HG02759 (cell line): Measurements from ENCODE around the gene PRKX.
"Not testable (repeated sequence)": the region's sequence is repeated elsewhere in the genome, so short reads cannot be mapped to it uniquely, and the experiment has no call there.

Source experiments
- ATAC-seq: cut with Tn5 transposase; IDR thresholded peaks from one replicate; pipeline ENCODE4 v1.9.1; 2021; ENCODE audit warnings: mild to moderate bottlenecking, moderate library complexity; ENCODE audit not compliant: unreplicated experiment

PRKX gene

DNA sequence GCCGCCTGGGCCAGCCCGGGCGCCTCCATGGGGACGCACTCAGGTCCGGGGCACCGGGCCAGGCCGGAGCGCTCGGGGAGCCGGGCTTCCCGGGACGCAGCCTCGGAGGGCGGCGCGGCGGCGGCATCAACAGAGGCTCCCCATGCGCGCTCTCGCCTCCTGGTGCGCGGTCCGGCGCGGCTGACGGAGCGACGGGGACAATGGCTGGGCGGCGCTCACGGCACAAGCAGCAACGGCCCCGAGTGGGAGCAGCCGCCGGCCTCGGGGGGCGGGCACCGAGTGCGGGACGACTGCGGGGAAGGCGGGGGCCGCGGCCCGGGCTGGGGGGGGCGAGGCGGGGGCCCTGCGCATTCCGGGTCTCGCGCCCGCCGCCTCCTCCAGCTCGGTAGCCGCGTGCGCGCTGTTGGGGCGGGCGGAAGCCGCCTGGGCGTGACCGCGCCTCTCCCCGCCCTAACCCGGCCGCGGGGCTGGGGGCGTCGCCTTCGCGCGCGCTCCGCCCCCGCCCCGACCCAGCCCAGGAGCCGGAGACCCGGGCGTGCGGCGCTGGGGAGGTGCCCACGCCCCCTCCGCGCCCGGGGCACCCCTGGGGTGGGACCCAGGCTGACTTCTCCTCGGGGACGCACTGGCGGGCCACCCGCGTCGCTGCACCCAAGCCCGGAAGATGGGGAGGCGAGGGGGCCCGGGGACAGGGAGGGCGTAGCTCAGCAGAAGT, at the start of gene PRKX:
Gene PRKX (minus strand): TSS at position 425 of the 712 bp plus-strand sequence. CDS start 396 bp downstream, at position 29.
- peak; percentile 83 for ATAC-seq

DNA sequence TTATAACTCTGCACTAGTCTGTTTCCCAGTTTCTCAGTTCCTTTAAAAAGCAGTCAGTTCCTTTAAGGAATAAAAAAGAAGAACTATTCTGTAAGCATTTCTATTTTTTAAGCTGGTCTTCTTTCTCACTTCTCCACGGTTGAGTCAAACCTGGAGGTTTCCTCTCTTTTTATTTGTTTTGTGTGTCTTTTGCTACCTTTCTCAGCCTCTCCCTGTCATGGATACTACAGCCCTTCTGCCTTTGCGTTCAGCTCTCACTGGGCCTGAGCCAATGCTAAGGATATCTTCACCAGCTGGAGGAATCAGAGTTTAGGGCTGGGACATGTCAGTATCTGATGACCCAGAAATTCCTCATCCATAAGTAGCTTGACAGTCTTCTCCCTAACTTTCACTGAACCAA, 49.7 kb upstream of the PRKX start:
- no peak for ATAC-seq

DNA sequence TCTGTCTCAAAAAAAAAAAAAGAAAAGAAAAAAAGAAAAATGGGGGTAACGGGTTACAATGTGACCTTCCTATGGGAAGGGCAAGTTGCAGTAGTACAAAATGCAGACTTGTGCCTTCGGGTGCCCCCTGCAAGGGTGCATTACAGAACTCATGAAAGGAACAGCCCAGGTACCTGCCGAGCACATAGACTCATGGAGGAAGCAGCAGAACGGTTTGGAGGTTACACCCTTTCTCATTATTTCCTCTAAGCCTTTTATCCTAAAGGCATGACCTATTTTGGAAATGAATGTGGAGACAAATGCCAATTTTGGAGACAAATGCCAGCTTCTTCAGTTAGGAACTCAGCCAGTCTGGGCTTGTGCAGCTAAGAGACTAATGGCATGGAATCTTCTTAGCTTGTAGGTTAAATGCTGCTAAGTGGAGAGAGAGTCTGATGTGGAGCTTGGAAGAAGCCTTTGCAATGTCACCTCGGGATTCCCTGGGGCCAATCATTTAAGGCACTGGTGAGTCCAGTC, 44.1 kb upstream of the PRKX start:
- ATAC-seq, result no peak

DNA sequence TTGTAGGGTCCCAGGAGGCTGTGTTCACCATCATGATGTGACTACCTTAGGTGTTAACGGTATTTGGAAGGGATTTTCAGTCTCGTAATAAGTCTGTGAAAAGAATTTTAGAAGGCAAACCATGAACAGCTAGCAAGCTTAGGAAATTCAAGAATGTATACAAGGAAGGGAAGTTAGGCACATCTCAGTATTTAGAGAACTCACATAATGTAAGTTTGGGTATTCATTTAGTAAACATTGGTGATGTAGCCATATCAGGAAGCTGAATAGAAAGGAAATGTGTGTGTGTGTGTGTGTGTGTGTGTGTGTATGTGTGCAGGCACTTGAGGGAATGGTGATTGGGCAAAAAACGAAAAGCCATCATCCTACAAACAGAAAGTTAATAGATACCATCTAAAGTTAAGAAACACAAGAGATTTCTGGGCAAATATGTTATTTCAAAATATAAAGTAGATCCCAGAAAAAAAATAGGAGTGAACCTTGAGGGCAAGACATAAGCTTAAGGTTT, 34.7 kb upstream of the PRKX start:
- ATAC-seq, result no peak

DNA sequence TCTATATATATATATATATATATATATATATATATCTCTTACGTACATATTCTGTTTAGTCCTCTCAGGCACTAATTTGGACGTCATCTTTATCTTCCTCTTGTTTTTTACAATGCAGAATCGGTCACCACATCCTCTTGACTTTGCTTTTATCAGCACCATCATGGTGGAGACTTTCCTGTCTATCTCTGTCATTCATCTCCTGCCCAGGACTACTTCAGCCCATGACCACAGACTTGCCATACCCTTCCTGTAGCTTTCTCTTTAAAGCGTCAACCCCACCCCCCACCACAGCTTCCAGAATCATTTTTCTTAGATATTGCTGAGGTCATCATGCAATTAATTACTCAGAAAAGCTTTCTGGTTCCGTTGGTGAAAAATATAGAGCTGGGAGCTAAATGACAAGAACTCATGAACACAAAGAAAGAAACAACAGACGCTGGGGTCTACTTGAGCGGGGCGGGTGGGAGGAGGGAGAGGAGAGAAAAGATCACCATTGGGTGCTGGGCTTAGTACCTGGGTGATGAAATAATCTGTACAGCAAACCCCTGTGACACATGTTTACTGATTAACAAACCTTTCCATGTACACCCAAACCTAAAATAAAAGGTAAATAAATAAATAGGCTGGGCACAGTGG, 30.5 kb upstream of the PRKX start:
- no peak for ATAC-seq

DNA sequence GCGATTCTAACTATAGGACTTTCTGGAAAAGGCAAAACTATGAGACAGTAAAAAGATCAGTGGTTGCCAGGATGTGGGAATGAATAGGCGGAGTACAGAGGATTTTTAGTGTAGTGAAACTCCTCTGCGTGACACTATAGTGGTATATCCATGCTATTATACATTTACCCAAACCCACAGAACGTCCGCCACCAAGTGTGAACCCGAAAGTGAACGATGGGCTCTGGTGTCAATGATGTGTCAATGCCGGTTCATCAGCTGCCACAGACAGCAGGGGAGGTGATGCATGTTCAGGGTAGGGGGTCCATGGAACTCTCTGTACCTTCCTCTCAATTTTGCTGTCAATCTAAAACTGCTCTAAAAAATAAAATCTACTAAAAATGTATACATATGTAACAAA, 27.5 kb upstream of the PRKX start:
- not testable (repeated sequence) for ATAC-seq

DNA sequence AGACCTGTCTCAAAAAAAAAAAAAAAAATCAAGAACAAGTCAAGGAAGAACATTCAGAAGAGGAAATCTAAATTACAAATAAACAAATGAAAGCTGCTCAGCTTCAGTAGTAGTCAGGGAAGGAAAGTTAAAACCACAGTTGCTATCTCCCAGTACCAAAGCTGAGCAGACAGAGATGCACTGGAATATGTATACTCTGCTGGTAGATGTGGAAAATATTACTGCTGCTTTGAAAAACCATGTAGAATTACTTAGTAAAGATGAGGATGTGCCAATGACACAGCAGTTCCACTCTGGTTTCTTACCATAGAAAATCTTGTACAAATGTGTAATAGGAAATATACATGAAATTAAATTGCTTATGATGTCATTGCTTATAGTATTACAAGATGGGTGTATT, 25.1 kb upstream of the PRKX start:
- no peak for ATAC-seq

DNA sequence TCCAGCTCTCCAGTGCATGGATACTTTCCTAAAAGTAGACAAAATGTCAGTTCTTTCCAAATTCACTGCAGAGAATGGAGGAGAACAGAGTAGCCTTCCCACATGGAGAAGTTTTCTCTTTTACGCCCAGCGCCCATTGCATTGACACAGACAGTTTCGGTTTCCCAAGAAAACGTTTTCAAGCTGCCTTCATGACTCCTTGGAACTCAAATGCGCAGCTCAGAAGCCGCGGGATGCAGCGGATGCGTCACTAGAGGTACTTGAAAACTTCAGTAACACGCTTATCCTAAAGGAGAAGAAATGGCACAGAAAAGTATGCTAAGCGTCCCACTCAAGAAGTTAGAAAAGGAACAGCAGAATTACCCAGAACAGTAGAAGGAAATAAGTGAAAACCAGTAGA, 23.1 kb upstream of the PRKX start:
- not testable (repeated sequence) for ATAC-seq

DNA sequence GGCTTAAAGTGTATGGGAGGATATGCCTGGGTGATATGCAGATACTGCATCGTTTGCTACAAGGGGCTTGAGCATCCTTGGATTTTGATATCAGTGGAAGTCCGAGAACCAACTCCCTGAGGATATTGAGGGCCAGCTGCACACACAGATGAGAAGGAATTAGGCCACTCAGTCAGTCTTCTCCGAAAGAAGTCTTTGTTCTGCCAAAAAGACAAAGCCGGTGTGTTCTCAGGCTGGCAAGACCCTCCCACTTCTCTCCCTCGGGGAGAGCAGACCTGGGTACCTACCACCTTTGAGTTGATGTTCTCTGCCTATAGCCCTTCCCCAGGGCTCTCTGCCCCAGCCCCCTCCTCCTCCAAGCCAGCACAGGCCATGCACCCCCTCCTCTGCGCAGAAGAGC, 22.4 kb upstream of the PRKX start:
- not testable (repeated sequence) for ATAC-seq

DNA sequence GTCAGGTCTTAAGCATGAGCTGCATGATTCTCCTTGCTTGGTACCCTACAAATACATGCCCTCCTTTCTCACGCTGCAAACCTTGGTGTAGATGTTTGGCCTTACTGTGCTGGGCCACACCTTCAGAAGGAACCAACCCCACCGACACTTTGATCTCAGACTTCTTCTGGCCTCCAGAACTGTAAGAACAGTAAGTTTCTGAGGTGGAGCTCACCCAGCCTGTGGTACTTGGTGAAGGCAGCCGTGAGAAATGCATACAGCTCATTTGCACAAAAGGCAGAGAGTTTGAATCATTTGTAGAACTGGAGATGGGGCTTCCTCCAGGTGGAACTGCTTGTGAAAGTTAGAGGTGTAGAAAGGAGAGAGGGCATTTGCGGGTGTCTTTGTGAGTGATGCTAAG, 21.0 kb upstream of the PRKX start:
- not testable (repeated sequence) for ATAC-seq

DNA sequence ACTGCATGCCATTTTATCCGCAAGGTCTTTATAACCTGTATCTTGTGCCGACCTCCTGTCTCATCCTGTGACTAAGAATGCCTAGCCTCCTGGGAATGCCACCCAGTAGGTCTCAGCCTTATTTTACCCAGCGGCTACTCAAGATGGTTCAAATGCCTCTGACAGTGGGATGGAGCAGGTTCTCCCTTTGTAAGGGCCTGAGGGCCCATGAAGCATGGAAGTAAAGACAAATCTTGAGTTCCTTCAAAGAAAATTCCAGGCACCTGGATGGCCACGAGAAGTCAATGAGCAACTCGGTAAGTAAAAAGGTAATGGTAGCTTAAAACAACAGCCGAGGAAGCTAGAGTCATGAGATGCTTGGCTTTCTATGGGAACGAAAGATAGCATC, 19.6 kb upstream of the PRKX start:
- no peak for ATAC-seq

DNA sequence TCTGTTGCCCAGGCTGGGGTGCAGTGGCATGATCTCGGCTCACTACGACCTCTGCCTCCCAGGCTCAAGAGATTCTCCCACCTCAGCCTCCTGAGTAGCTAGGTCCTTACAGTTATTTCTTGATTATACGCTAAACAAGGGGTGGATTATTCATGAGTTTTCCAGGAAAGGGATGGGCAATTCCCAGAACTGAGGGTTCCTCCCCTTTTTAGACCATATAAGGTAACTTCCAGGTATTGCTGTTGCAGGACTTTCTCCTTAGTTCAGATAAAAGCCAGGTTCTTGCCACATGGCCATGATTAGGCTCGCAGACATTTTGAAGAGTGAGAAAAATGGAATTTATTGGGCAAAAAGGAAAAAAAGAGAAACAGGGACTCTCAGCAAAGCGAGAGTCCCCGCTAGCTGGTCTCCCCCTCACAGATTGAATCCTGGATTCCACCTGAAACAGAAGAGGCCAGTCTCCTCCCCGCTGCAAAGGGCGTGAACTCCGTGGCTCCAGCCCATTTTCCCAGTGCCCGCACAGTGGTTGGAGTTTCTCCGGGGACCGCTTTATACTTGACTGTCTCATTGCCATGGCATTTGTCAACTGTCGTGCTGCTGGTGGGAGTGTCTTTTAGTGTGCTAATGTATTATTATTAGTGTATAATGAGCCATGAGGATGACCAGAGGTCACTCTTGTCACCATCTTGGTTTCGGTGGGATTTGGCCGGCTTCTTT, 19.0 kb upstream of the PRKX start:
- not testable (repeated sequence) for ATAC-seq

DNA sequence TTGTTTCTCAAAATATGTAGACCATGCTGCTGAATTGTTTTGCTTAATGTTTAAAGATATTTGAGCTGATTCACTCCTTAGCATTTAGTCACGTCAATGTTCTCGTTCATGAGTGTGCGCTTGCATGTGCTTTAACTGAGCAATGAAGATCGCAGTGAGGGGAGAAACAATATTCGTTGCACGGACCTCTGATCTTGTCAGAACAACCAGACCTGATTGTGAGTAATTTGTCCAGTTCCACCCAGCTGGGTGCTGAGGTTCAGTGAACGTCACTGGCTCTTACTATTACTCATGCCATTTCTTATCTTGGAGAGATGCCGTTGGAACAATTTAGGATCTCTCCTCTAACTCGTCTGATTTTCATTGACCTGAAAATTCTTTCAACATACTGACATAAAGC, 15.0 kb upstream of the PRKX start:
- ATAC-seq, result no peak

DNA sequence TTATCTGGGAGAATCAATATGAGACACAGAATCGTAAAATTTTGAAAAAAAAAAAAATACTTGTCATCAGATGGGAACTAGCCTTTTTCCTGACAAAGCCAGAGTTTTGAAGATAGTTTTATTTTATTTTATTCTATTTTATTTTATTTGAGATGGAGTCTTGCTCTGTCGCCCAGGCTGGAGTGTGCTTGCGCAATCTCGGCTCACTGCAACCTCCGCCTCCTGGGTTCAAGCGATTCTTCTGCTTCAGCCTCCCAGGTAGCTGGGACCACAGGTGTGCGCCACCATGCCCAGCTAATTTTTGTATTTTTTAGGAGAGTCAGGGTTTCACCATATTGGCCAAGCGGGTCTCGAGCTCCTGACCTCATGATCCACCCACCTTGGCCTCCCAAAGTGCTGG, 10.0 kb upstream of the PRKX start:
- not testable (repeated sequence) for ATAC-seq

DNA sequence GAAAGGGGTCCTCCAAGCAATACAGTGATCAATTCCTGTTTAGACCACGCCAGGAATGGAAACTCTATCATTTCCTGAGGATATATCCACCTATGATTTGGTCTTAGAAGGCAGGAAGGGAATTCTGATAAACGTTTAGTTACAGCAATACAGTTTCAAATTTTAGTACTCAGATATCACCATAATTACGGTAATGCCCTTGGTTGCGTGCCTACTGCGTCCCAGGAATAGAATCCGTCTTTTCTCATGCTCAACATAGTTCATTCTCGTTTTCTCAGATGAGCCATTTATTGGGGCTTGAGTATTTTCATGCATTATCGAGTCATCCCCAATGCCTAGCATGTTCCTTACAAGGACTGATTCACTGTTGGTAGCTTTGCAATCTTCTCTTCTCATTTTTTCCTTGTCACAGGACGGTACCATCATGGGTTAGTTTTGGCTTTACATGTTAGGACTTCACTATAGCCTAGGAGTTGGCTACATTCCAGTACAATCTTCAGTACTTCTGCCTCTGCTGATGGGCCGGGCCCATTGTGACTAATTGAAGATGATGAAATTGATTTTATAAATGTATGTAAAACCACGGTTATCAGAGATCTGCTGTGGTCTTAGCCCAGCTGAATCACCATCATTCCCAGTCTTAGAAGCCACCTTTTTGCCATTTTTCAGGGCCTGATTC, 4.4 kb upstream of the PRKX start:
- ATAC-seq, result no peak

DNA sequence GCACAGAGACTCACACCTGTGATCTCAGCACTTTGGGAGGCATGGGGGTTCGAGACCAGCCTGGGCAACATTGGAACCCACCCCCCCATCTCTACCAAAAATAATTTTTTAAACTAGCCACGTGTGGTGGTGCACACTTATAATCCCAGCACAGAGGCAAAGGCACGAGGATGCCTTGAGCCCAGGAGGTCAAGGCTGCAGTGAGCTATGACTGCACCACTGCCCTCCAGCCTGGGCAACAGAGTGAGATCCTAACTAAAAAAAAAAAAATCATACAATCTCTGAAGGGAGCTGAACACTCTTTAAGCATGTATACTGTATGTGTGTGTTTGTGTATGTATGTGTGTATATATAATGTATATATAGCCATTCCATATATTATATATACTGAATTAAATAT, 2.5 kb upstream of the PRKX start:
- ATAC-seq, result no peak

DNA sequence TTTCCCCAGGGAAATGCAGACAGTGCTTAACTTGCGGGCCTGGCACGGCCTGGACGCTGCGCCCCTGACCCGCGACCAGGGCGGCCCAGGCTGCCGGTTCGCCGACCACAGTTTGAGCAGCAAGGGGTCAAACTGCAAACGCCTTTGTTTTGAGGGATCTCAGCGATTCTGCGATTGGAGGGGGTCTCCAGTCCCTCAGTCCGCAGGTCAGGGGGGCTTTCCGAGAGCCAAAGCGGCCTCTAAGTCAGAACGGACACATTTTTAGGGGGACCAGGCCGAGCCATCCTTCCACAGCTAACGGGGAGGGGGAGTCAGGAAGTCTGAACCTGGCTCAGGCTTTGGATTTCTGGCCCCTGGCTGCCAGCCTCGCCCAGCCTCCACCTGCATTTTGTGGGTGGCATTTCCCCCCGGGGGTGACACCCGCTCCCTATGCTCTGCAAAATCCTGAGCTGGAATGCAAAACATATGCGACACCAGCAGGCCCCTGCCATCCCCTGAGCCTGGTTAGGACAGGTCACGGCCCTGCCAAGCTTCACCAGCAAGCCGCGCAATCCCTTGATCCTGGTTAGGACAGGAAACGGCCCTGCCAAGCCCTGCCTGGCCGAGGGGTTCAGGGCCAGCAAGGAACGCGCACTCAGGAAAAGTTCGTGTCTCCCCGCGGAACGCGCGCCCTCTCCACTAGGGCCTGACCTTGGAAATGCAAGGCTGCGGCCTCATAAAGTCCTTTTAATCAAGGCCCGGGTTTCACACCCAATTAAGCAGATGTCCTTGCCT, 1.4 kb upstream of the PRKX start:
- ATAC-seq, result not testable (repeated sequence)

DNA sequence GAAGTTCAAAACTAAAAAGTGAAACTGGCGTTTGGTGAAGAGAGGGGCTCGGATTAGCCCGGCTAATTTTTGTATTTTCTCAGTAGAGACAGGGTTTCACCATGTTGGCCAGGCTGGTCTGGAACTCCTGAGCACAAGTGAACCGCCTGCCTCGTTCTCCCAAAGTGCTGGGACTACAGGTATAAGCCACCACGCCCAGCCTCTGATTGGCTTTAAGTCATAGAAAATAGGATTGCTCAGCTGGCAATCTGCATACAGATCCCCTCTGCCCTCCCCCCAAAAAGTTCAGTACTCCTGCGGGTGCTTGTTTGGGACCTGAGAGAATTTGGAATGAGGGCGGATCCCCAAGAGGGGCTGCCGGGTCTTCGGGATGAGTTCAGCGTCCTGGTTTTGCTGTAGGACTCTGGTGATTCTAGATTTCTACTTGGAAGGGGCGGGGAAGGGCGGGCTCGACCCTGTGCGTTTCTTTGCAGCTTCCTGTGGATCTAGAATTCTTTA, 537 bp upstream of the PRKX start:
- no peak for ATAC-seq

DNA sequence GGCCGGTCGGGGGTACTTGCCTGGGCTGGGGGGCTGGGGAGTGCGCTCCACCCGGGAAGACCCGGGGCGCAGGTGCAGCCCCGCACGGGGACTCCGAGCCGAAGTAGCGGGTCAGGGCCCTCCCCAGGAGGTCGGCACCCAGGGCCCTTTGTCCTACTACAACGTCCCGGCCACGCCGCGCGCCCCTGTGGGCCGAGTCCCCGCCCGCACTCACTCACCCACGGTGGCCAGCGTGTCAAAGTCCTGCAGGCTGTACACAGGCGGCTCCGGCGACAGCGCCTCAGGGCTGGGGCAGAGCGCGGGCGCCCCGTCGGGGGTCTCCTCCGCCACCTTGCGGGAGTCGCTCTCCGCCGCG, 602 bp downstream of the PRKX start:
- peak; percentile 22 for ATAC-seq
